ENCODE data around the gene DISC1. TPM values are rescaled to one million over a fixed set of nuclear protein-coding genes. Genes with fewer than 3 reads are reported as not detected.

Gene DISC1
- total and polyA plus RNA-seq, 2 experiments from 2014 or later: 2.1 to 6.5 TPM

DNA sequence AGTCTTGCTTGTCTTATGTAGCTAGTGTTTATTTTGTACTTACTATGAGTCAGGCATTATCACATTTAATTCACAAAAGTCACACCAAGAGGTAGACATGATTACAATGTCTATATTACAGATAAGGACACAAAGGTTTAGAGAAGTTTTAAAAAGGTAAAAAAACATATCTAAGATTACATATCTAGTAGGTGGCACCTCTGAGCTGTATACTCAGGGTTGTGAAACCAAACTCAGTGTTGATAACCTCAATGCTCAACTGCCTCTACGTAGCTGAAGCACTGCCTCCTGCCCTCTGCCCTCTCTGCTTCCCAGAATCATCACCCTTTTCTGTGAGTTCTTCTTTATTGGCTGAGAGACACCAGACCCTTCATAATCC is 431.3 kb downstream of the DISC1 start:
- H3K27ac Mint-ChIP-seq: no peak overlapping the region
- peaks cover 5% of the 10 kb centered on the region; the same call in 1 of the 3 replicates for H3K9me3 Mint-ChIP-seq
- ATAC-seq: no peak
- peaks cover 3% of the 10 kb centered on the region; the same call in 1 of the 2 replicates for H3K4me1 ChIP-seq (ENCODE audit: insufficient read depth)
- TF ChIP-seq, protein P1, sequence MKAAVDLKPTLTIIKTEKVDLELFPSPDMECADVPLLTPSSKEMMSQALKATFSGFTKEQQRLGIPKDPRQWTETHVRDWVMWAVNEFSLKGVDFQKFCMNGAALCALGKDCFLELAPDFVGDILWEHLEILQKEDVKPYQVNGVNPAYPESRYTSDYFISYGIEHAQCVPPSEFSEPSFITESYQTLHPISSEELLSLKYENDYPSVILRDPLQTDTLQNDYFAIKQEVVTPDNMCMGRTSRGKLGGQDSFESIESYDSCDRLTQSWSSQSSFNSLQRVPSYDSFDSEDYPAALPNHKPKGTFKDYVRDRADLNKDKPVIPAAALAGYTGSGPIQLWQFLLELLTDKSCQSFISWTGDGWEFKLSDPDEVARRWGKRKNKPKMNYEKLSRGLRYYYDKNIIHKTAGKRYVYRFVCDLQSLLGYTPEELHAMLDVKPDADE (IDR thresholded peaks at IDR 0.05): no peak
- no peak for TF ChIP-seq EZH2 (IDR thresholded peaks at IDR 0.05; ENCODE audit: low read depth, unreplicated experiment)
- TF ChIP-seq, protein P2, sequence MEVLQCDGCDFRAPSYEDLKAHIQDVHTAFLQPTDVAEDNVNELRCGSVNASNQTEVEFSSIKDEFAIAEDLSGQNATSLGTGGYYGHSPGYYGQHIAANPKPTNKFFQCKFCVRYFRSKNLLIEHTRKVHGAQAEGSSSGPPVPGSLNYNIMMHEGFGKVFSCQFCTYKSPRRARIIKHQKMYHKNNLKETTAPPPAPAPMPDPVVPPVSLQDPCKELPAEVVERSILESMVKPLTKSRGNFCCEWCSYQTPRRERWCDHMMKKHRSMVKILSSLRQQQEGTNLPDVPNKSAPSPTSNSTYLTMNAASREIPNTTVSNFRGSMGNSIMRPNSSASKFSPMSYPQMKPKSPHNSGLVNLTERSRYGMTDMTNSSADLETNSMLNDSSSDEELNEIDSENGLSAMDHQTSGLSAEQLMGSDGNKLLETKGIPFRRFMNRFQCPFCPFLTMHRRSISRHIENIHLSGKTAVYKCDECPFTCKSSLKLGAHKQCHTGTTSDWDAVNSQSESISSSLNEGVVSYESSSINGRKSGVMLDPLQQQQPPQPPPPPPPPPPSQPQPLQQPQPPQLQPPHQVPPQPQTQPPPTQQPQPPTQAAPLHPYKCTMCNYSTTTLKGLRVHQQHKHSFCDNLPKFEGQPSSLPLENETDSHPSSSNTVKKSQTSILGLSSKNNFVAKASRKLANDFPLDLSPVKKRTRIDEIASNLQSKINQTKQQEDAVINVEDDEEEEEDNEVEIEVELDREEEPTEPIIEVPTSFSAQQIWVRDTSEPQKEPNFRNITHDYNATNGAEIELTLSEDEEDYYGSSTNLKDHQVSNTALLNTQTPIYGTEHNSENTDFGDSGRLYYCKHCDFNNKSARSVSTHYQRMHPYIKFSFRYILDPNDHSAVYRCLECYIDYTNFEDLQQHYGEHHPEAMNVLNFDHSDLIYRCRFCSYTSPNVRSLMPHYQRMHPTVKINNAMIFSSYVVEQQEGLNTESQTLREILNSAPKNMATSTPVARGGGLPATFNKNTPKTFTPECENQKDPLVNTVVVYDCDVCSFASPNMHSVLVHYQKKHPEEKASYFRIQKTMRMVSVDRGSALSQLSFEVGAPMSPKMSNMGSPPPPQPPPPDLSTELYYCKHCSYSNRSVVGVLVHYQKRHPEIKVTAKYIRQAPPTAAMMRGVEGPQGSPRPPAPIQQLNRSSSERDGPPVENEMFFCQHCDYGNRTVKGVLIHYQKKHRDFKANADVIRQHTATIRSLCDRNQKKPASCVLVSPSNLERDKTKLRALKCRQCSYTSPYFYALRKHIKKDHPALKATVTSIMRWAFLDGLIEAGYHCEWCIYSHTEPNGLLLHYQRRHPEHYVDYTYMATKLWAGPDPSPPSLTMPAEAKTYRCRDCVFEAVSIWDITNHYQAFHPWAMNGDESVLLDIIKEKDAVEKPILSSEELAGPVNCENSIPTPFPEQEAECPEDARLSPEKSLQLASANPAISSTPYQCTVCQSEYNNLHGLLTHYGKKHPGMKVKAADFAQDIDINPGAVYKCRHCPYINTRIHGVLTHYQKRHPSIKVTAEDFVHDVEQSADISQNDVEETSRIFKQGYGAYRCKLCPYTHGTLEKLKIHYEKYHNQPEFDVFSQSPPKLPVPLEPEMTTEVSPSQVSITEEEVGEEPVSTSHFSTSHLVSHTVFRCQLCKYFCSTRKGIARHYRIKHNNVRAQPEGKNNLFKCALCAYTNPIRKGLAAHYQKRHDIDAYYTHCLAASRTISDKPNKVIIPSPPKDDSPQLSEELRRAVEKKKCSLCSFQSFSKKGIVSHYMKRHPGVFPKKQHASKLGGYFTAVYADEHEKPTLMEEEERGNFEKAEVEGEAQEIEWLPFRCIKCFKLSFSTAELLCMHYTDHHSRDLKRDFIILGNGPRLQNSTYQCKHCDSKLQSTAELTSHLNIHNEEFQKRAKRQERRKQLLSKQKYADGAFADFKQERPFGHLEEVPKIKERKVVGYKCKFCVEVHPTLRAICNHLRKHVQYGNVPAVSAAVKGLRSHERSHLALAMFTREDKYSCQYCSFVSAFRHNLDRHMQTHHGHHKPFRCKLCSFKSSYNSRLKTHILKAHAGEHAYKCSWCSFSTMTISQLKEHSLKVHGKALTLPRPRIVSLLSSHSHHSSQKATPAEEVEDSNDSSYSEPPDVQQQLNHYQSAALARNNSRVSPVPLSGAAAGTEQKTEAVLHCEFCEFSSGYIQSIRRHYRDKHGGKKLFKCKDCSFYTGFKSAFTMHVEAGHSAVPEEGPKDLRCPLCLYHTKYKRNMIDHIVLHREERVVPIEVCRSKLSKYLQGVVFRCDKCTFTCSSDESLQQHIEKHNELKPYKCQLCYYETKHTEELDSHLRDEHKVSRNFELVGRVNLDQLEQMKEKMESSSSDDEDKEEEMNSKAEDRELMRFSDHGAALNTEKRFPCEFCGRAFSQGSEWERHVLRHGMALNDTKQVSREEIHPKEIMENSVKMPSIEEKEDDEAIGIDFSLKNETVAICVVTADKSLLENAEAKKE (CRISPR knock-in tag; IDR thresholded peaks at IDR 0.05): no peak
- no peak for TF ChIP-seq ZNF331 (CRISPR knock-in tag; IDR thresholded peaks at IDR 0.05; ENCODE audit: low read depth)
- no peak for TF ChIP-seq EZH2phosphoT487 (IDR thresholded peaks at IDR 0.05; ENCODE audit: unreplicated experiment)
- no peak for TF ChIP-seq NANOG (IDR thresholded peaks at IDR 0.05; ENCODE audit: borderline replicate concordance)
- TF ChIP-seq POLR2AphosphoS5 (IDR thresholded peaks at IDR 0.05; ENCODE audit: low read depth): no peak
- no peak for TF ChIP-seq CREB1 (CRISPR knock-in tag; IDR thresholded peaks at IDR 0.05; ENCODE audit: low read depth)
- no peak for TF ChIP-seq JUNB (IDR thresholded peaks at IDR 0.05; ENCODE audit: unreplicated experiment)
- TF ChIP-seq ZNF114 (CRISPR knock-in tag; IDR thresholded peaks at IDR 0.05): no peak
- TF ChIP-seq STAT1 (IDR thresholded peaks at IDR 0.05; ENCODE audit: unreplicated experiment): no peak
- no peak for TF ChIP-seq CTCF (conservative IDR thresholded peaks at IDR 0.05; ENCODE audit: low read depth in 2 of 2)
- TF ChIP-seq, protein P3, sequence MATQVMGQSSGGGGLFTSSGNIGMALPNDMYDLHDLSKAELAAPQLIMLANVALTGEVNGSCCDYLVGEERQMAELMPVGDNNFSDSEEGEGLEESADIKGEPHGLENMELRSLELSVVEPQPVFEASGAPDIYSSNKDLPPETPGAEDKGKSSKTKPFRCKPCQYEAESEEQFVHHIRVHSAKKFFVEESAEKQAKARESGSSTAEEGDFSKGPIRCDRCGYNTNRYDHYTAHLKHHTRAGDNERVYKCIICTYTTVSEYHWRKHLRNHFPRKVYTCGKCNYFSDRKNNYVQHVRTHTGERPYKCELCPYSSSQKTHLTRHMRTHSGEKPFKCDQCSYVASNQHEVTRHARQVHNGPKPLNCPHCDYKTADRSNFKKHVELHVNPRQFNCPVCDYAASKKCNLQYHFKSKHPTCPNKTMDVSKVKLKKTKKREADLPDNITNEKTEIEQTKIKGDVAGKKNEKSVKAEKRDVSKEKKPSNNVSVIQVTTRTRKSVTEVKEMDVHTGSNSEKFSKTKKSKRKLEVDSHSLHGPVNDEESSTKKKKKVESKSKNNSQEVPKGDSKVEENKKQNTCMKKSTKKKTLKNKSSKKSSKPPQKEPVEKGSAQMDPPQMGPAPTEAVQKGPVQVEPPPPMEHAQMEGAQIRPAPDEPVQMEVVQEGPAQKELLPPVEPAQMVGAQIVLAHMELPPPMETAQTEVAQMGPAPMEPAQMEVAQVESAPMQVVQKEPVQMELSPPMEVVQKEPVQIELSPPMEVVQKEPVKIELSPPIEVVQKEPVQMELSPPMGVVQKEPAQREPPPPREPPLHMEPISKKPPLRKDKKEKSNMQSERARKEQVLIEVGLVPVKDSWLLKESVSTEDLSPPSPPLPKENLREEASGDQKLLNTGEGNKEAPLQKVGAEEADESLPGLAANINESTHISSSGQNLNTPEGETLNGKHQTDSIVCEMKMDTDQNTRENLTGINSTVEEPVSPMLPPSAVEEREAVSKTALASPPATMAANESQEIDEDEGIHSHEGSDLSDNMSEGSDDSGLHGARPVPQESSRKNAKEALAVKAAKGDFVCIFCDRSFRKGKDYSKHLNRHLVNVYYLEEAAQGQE (IDR thresholded peaks at IDR 0.05; ENCODE audit: unreplicated experiment): no peak
- peaks cover 23% of the 10 kb centered on the region for H3K4me1 Mint-ChIP-seq
- no peaks in the 10 kb centered on the region for H3K36me3 ChIP-seq (ENCODE audit: insufficient read depth)
- H3K79me2 ChIP-seq (replicated peaks; ENCODE audit: insufficient read depth): no peaks in the 10 kb centered on the region
- H4K20me1 ChIP-seq (replicated peaks; ENCODE audit: insufficient read depth): no peaks in the 10 kb centered on the region
- peaks cover 3% of the 10 kb centered on the region for H3K27me3 Mint-ChIP-seq (ENCODE audit: insufficient read depth, low read depth, poor library complexity)
- H3K4me3 ChIP-seq: no peak overlapping the region
- no peak overlapping the region for H3K4me3 Mint-ChIP-seq
- H3K27me3 ChIP-seq (ENCODE audit: insufficient read depth): no peaks in the 10 kb centered on the region
- H3K9me2 ChIP-seq (ENCODE audit: insufficient read depth): peaks cover 4% of the 10 kb centered on the region
- no peaks in the 10 kb centered on the region for H3K36me3 Mint-ChIP-seq (ENCODE audit: low read depth)
- no peak for DNase-seq (ENCODE audit: low spot score)
- no peak overlapping the region for H3K27ac ChIP-seq (ENCODE audit: low read depth)
- H3F3A ChIP-seq (replicated peaks; ENCODE audit: low read depth): no peaks in the 10 kb centered on the region
- no peak overlapping the region for H3K4me2 ChIP-seq
- H2AFZ ChIP-seq: no peak overlapping the region
